GM19397 (cell line): ENCODE results near the gene CLEC5A.
A peak's percentile ranks its signal among the peaks of the same experiment; 100 is the strongest.
"Not testable (repeated sequence)": the region's sequence is repeated elsewhere in the genome, so short reads cannot be mapped to it uniquely, and the experiment has no call there.

ENCODE experiments used
- ATAC-seq: cut with Tn5 transposase; IDR thresholded peaks from one replicate; pipeline ENCODE4 v1.9.1; 2021; ENCODE audit warnings: mild to moderate bottlenecking, moderate library complexity; ENCODE audit not compliant: unreplicated experiment

CLEC5A gene

DNA sequence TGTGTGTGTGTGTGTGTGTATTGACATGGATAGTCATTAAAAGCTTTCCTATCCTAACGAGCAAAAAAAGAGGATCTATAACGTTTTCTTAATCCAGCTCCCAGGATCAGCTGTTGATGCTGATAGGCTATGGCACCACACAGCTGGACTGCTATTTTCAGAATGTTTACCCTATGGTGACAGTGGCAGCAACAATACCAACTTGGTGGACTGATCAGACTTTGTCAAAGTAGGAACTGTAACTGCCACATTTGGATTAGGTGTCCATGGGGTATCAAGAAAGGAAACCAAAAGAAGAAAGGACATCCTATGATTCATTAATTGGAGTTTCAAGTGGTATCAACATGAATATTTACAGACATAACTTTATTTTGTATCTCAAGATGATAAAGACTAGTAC, 2.7 kb upstream of the CLEC5A start:
- no peak for ATAC-seq

DNA sequence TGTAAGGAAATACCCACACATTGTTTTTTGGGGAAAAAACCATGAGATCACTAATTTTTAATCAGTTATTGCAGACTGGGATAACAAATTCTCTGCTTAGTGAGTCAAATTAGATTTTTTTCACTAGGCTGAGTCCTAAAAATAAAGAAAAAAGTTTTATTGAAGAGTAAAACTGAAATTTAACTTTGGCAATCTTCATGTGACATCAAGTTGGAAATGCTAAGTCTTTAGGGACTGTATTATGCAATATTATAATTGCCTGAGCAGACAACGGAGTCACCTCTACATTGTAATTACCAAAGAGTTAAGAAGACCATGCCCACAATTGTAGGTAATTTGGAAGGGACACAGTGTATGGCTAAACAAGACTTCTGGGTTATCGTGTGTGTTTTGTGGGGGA, 2.2 kb upstream of the CLEC5A start:
- ATAC-seq, result no peak

DNA sequence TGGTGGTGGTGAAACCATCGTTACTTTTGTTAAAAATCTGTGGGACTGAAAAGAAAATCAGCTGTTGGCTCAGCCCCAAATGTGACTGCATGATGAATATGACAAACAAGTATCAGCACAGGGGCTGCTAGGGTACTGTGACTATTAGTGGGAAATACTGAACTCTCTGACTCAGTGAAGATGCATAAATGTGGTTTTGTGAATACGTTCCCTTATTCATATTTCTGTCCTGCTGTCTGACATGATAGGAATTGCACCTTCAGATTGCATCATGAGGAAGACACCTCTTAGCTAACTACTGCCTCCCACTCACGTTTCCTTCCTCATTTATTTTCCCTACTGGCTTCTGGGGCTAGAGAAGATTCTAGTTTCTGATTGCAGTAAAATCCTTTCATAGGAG, 1.4 kb downstream of the CLEC5A start:
- ATAC-seq, result no peak

DNA sequence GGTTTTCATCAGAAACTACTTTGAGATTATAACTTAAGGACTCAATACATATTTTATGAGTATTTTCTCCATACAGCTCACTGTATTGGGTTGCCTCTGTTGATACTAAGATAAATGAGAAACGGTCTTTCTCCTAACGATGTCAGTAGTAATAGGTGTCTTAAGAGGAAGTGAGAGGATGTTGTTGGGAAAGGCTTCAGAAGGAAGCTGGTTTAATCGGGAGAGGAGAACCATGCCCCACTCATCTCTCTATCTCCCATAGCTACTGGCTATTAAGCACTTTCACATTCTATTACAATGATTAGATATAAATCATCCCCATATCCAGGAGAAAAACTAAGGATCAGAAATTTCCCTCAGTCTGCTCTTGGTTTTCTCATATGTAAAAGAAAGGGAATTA, 2.0 kb downstream of the CLEC5A start:
- no peak for ATAC-seq

DNA sequence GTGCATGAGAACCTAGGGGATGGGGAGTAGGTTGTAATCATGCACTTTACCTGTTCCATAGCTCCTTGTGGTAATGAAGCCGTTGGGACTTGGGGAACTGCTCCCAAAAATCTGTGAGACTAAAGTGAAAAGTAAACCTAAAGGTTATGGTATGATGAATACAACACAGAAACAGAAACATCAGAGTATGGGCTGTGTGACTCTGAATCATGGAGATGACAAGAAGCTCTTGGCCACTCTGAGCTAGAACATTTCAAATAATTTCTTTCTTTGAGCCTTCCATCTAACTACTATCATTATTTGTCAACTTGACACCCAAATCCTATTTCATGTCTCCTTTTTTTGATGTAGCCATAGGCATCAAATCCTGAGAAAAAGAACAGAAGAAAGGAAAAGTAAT, 2.9 kb downstream of the CLEC5A start:
- no peak for ATAC-seq

DNA sequence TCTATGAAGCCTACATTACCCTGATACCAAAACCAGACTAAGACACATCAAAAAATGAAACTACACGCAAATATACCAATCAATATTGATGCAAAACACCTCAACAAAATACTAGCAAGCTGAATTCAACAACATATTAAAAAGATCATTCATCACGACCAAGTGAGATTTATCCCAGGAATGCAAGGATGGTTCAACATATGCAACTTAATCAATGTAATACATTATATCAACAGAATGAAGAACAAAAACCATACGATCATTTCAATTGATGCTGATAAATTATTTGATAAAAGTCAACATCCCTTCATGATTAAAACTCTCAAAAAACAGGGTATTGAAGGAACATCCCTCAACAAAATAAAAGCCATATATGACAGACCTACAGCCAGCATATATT, 5.7 kb downstream of the CLEC5A start:
- no peak for ATAC-seq

DNA sequence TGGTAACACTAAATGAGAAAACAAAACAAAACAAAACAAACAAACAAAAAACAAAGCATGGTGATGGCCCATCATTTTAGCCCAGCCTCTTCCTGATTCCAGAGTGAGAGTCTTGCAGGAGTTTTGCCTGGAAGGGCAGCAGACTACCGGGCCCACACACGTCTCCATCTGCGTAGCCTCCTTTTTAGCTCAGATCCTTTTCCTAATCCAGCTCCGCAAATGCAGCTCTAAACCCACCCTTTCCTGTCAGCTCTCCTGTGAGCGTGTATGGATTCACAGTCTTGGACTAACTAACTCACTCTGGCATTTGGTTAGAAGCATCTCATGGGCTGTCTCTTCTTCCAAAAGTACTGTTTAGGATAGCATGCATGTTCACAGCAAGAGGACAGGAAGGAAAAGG, 16.6 kb downstream of the CLEC5A start:
- ATAC-seq, result no peak

DNA sequence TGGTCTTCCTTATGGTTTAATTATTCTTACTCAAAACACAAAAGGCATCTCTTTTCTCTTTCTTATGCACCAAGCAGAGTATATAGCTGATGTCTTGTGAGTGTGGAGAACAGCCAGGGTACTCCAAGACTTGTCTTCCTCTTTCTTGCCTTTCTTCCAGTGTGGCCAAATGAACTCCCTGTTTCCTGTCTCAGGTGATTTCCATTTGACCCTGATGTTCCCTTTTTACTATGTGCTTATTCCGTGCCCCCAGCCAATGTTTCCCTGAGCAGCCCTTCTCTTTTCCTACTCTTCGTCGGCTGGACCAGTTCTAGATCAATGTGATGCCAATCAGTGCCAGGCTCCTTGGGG, 18.0 kb downstream of the CLEC5A start:
- no peak for ATAC-seq

DNA sequence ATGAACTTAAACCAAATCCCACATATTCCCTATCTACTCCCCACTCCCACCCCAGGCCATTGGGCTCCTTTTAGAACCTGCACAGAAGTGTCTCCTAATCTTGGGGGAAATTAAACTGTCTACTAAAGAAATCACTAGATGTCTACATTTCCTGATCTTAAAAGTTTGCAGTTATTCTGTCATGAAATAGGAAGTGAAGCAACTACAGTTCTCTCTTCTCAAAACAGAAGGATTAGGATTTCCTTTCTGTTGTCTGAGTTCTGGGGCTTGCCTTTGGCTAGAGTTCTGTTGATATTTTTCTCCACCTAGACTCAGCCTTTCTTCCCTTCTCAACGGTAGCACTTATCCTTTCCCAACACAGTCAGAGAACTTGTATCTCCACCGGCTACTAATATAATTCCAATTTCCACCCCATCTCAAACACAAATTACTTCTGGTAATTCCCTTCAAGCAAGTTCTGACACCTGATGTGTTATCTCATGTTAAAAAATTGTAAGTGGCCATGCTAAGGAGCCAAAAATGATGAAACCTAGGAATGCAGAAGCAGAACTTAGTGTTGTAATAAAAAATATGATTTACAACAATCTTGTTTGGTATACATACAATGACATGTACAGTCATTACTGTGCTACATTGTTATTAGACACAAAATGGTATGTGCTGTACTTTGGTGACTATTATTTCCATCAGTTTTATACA, 18.5 kb downstream of the CLEC5A start:
- ATAC-seq, result no peak

DNA sequence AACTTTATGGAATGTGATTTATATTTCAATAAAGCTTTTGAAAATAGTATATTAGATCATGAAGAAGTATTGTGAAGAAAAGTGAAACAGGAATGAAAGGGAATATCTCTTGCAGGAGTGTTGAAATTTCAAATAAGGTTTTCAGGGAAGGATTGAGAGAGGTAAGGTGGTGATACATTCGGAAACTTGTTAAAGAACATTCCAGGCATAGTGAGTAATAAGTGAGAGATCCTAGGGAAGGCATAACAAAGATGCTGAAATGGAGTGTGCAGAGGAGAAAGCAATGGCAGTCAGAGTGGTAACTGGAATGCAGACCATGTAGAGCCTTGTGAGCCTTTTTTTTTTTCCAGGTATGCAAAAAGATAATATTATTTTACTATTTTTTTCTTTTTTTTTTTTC, 26.5 kb downstream of the CLEC5A start:
- ATAC-seq, result no peak

DNA sequence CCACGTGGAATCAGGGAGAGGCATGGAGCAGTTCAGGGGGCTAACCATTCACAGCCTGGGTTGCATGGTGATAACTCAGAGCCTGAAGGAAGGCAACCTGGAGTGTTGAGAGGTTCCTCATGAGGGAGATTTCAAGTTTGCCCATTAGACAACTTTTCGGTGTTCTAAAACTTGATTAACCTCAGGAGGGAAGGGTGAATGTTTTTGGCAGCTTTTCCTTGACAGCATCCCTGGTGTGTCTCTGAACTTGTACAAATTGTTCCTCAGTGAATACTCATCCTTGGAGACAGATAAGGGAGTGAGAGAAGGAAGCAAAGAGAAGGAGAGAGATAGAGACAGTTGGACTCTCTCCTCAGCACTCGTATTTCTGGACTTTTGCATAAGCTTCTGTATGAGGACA, 30.7 kb downstream of the CLEC5A start, which contains the start of gene OR9A4:
TSS of gene OR9A4 (plus strand) at position 301 of the 400 bp plus-strand sequence. CDS start 2,477 bp downstream, outside the sequence.
- ATAC-seq, result no peak

DNA sequence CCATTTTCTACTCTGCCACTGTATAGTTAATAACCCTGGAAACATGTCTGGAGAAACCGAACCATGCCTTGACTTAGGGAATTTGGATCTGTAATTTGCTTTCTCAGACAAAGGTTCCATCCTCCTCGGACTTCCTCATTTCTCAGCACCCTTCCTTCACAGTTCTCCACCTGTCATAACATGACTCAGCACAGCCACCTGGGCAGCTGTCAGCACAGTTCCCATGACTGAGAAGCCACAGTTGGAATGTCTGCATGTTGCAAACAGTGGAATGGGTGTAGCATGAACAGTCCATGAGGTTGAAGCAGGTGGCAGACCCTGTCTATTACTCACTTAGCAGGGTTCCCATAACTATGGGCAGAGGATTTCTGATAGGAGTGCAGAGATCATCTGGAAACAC, 31.2 kb downstream of the CLEC5A start:
- no peak for ATAC-seq

DNA sequence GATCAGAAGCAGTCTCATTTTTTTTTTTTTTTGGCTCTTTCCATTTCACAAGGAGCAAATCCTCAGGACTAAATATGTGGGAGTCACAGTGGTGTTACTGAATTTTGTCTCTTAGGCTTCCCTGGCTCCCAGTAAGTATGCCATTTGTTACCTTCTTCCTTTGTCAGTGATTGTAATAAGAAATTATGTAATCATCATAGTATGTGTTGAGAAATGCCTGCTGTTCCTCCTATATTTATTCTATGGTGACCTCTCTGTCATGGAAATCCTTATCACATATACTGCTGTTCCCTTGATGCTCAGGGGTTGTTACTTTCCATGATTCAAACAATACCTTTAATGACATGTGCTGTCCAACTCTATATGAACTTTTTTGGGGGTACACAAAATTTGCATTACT, 35.4 kb downstream of the CLEC5A start:
- ATAC-seq, result no peak

DNA sequence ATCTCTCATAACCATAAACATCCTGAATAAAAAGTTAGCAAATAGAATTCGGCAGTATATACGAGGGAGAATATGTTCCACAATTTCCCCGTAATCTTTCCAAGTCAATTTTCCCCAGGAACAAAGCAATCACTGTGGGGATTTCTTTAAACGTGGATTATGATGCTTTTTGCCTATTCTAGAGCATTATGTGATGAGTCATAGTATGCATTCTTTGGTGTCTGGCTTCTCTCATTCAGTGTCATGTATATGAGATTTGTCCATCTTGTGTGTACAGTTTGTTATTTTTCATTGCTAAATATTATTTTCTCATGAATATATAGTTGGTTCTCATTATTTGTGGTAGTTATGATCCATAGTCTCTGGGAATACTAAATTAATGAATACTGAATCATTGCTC, 40.5 kb downstream of the CLEC5A start:
- ATAC-seq, result no peak

DNA sequence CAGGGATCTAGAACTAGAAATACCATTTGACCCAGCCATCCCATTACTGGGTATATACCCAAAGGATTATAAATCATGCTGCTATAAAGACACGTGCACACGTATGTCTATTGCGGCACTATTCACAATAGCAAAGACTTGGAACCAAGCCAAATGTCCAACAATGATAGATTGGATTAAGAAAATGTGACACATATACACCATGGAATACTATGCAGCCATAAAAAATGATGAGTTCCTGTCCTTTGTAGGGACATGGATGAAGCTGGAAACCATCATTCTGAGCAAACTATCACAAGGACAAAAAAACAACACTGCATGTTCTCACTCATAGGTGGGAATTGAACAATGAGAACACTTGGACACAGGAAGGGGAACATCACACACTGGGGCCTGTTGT, 47.4 kb downstream of the CLEC5A start:
- not testable (repeated sequence) for ATAC-seq

DNA sequence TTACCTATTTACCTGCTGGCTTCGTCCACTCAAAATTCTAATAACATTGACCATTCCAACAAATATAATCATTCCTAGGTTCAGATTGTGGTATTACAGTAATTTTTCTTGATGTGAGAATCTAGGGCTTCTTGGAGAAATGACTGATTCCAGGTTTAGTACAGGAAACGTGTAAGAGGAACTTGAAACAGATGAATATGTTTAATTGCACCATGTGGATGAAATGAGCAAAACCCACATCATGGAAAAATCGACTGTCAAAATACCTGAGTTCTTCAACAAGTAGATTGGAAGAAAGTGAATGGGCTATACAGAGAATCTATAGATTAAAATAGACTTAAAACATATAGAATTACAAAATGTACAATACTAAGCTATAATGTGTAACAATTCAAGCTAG, 55.4 kb downstream of the CLEC5A start:
- ATAC-seq, result no peak

DNA sequence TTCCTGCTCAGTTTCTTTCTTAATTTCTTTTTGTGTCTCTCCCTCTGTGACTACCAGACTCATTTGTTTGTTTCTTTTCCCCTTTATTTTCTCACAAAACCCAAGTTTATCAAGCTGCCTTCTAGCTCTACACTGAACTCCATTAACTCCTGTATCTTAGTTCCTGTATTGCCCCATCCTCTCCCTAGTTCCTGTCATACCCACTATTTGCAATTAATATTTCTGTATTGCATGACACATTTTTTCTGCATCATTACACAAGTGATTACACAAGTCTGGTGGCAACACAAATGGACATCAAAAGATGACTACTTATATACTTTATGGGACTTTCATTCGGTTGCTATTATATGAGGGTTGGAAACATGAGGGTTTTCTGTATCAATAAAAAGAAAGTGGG, 57.5 kb downstream of the CLEC5A start:
- ATAC-seq, result no peak

DNA sequence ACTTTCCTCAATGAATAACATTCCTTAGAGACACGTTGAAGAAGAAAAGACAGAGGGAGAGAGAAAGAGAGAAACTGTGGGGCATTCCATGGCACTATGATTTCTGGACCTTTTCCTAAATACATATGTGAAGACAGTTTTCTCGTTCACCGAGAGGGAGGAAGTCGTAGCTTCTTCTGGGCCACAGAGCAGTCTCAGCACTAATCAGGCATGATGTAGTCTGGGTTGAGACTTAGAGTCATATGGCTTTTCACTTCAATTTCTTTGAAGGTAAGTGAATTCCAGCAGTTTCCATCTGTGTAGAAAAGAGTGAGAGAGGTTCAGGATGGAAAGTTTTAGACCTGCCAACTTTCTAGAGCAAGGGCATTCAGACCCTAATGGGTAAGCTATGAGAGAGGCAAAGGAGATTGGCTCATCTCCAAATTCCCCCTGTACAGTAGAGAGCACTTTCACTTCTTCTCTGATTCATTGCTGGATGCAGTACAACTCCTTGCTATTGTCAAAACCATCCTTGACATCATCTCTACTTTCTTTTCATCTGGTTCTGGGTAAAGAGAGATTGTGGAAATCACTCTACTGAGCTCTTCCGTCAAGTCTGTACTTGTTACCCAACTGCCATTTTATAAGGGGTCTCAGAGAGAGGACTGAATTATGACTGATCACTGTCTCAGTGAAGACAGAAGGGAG, 62.1 kb downstream of the CLEC5A start:
- ATAC-seq, result peak; percentile 60

DNA sequence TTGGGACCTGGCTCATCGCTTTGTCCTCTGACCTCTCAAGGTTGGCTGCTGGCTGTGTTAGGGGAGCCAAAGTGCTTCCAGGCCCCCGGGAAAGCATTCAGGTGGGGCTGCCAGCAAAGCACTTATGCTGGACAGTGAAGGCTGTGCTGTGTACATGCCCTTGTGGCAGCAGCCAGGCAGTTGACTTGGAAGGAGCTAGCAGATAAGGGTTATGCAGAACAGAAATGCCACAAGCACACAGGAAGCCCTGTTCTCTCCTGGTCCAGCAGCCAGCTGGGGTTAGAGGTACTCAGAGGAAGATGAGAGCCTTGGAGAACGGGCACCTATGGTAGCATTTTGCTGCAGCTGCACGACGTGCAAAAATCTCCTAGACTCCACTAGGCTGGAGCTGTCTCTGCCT, 65.8 kb downstream of the CLEC5A start:
- ATAC-seq, result no peak

DNA sequence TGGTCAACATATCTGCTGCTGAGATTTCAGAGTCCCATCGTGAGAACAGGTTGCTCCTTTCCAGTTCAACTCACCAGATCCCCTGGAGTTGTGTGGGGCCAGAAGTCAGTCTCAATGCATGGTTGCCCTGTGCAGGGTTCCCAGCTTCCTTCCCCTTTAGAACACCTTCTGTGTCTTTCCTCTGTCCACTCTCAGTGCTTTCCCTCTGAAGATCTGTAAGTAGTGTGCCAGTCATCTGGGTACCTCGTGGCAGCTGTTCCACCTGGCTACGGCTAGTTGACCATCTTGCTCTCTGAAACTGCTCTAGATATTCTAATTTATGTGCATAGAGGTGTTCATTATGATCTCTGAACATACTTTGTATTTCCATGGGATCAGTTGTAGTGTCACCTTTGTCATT, 69.4 kb downstream of the CLEC5A start:
- ATAC-seq, result no peak
